ENCODE results near the gene UGT1A3. TPM values are rescaled to one million over a fixed set of nuclear protein-coding genes. Genes with fewer than 3 reads are reported as not detected.
"Not testable (repeated sequence)": the region's sequence is repeated elsewhere in the genome, so short reads cannot be mapped to it uniquely, and the experiment has no call there.

The UGT1A3 gene
- total and polyA plus RNA-seq, 7 donors: 0.36 TPM; not detected in 6

DNA sequence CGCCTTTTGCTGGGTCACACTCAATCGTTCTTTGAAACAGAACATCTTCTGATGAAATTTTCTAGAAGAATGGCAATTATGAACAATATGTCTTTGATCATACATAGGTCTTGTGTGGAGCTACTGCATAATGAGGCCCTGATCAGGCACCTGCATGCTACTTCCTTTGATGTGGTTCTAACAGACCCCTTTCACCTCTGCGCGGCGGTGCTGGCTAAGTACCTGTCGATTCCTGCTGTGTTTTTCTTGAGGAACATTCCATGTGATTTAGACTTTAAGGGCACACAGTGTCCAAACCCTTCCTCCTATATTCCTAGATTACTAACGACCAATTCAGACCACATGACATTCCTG, 15.6 kb upstream of the UGT1A3 start:
- no peaks in the 10 kb centered on the region for H3K27me3 ChIP-seq
- intact Hi-C loops (cut with DNase I): no loop called here
- H3K27ac ChIP-seq: no peak overlapping the region
- no peak for DNase-seq
- no peaks in the 10 kb centered on the region for H3K4me1 ChIP-seq
- 78 to 94% methylated on average over 7 of the region's 7 CpGs for WGBS, 2 donors
- no peaks in the 10 kb centered on the region for H3K36me3 ChIP-seq
- H3K9me3 ChIP-seq: no peaks in the 10 kb centered on the region
- TF ChIP-seq EP300 (IDR thresholded peaks at IDR 0.05): no peak
- TF ChIP-seq POLR2A (IDR thresholded peaks at IDR 0.05): no peak
- TF ChIP-seq, protein P1, sequence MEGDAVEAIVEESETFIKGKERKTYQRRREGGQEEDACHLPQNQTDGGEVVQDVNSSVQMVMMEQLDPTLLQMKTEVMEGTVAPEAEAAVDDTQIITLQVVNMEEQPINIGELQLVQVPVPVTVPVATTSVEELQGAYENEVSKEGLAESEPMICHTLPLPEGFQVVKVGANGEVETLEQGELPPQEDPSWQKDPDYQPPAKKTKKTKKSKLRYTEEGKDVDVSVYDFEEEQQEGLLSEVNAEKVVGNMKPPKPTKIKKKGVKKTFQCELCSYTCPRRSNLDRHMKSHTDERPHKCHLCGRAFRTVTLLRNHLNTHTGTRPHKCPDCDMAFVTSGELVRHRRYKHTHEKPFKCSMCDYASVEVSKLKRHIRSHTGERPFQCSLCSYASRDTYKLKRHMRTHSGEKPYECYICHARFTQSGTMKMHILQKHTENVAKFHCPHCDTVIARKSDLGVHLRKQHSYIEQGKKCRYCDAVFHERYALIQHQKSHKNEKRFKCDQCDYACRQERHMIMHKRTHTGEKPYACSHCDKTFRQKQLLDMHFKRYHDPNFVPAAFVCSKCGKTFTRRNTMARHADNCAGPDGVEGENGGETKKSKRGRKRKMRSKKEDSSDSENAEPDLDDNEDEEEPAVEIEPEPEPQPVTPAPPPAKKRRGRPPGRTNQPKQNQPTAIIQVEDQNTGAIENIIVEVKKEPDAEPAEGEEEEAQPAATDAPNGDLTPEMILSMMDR (IDR thresholded peaks at IDR 0.05): no peak
- no peak for TF ChIP-seq POLR2AphosphoS5 (IDR thresholded peaks at IDR 0.05)
- H3K4me3 ChIP-seq: no peak overlapping the region

- Histone ChIP-seq H3K27ac (no peak overlapping the region), H3K4me1 (no peaks in the 10 kb centered on the region), H3K27me3 (no peaks in the 10 kb centered on the region), H3K36me3 (no peaks in the 10 kb centered on the region), H3K4me3 (no peak overlapping the region), H3K9me3 (no peaks in the 10 kb centered on the region)
- intact Hi-C loops (cut with DNase I): no loop called here
- TF ChIP-seq, protein P1 (IDR thresholded peaks at IDR 0.05): no peak
- TF ChIP-seq EP300 (IDR thresholded peaks at IDR 0.05) (no peak), POLR2A (IDR thresholded peaks at IDR 0.05) (no peak), POLR2AphosphoS5 (IDR thresholded peaks at IDR 0.05) (no peak)
- no peak for DNase-seq
- 75 to 89% methylated on average over 2 of the region's 2 CpGs for WGBS, 2 donors
Measured at GRCh38 chr2:233714121-233714520, 14.7 kb upstream of the UGT1A3 start.

- intact Hi-C loops (cut with DNase I): no loop called here
- no peak within 1 kb of the TSS for H3K27ac ChIP-seq
- H3K36me3 ChIP-seq: no peaks in the 10 kb centered on the region
- DNase-seq: no peak
- WGBS, 2 donors: 87 to 88% methylated on average over 7 of the region's 7 CpGs
- TF ChIP-seq EP300 (IDR thresholded peaks at IDR 0.05) (no peak), POLR2AphosphoS5 (IDR thresholded peaks at IDR 0.05) (no peak), POLR2A (IDR thresholded peaks at IDR 0.05) (no peak)
- TF ChIP-seq, protein P1 (IDR thresholded peaks at IDR 0.05): no peak
- no peaks in the 10 kb centered on the region for H3K27me3 ChIP-seq
- H3K4me1 ChIP-seq: no peaks in the 10 kb centered on the region
- no peaks in the 10 kb centered on the region for H3K9me3 ChIP-seq
- no peak within 1 kb of the TSS for H3K4me3 ChIP-seq
Measured at GRCh38 chr2:233718552-233718951, 10.3 kb upstream of the UGT1A3 start, which contains the start of gene UGT1A4. UGT1A4 (plus strand) TSS chr2:233718736; CDS start chr2:233718821, 85 bp downstream.

GRCh38 chr2:233736868-233737653, 8.2 kb downstream of the UGT1A3 start:
- DNase-seq; H3K27ac ChIP-seq; H3K9me3 ChIP-seq; H3K4me3 ChIP-seq; H3K27me3 ChIP-seq; H3K36me3 ChIP-seq; intact Hi-C loops (cut with DNase I); H3K4me1 ChIP-seq: not testable (repeated sequence)
- 74 to 86% methylated on average over 14 of the region's 14 CpGs for WGBS, 2 donors

- TF ChIP-seq, protein P1 (IDR thresholded peaks at IDR 0.05): no peak
- TF ChIP-seq EP300 (IDR thresholded peaks at IDR 0.05) (no peak), POLR2A (IDR thresholded peaks at IDR 0.05) (no peak), POLR2AphosphoS5 (IDR thresholded peaks at IDR 0.05) (no peak)
- H3K4me3 ChIP-seq: no peak overlapping the region
- WGBS, 2 donors: 13 to 59% methylated on average over 2 of the region's 2 CpGs
- DNase-seq: no peak
- H3K27me3 ChIP-seq: no peaks in the 10 kb centered on the region
- H3K27ac ChIP-seq: no peak overlapping the region
- H3K4me1 ChIP-seq: no peaks in the 10 kb centered on the region
- H3K9me3 ChIP-seq: no peaks in the 10 kb centered on the region
- no peaks in the 10 kb centered on the region for H3K36me3 ChIP-seq
- intact Hi-C loops (cut with DNase I): no loop called here
Measured at GRCh38 chr2:233740870-233741269, 12.0 kb downstream of the UGT1A3 start.
